ENCODE data around the gene APC.
"Not testable (repeated sequence)": the region's sequence is repeated elsewhere in the genome, so short reads cannot be mapped to it uniquely, and the experiment has no call there.

Gene APC

DNA sequence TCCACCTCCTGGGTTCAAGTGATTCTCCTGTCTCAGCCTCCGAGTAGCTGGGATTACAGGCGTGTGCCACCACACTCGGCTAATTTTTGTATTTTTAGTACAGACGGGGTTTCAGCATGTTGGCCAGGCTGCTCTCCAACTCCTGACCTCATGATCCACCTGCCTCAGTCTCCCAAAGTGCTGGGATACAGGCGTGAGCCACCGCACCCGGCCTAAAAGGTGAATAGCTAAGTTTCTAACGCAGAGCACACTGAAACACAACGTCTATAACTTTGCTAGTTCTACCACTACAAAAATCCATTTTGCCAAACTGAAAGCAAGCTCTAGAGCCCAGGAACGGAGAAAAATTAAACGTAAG, 122.9 kb downstream of the APC start:
- DNase-seq (ENCODE audit: low read depth), result not testable (repeated sequence)

DNA sequence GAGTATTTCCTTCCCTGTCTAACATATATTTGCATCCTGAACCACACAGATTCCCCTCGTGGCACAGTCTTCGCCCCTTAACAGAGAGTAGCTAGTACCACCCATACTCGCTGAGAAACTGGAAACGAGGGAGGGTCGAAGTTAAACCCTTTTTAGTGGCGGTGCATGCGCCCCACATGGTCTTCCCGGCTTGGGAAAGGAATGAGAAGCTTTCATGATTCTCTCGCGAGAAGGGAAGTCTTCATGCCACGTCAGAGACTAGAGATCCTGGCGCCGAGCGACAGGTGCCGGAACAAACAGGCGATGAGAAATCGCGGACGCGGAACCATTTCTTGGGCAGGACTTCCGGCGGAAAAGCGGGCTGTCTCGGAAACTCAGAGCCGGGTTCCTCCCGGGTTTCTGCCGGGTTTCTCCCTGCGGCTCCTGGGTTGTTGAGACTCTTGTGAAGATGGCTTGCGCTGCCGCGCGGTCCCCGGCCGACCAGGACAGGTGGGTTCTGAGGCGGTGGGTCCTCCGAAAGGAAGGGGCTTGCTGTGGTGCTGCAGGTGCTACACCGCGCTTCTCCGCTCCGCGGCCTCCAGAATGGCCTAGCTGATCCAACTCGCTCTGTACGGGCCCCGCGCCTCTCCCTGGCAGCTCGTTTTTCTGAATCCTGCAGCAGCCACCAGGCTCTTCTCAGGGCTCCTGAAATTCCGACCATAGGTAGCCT, 123.4 kb downstream of the APC start, which contains the start of gene SRP19:
SRP19 (plus strand) TSS at position 359 of the 709 bp plus-strand sequence; CDS start at position 449, 90 bp downstream.
- DNase-seq (ENCODE audit: low read depth), result peak; percentile 86

DNA sequence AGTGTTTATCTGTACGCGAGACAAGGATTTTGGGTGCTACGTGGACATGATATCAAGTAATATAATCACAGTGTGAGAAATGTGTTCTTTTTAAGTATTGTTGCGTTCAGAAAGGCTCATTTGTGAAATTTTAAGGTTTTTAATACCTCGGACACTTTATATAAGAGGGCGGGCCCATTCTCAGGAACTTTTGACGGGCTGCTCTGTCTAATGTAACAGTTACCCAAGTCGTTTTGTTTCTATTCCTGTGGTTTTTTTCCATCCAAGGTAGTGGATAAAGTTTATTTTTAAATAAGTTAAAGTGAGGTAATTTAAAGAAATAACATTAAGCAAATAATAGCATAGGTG, 123.9 kb downstream of the APC start:
- DNase-seq (ENCODE audit: low read depth), result no peak

DNA sequence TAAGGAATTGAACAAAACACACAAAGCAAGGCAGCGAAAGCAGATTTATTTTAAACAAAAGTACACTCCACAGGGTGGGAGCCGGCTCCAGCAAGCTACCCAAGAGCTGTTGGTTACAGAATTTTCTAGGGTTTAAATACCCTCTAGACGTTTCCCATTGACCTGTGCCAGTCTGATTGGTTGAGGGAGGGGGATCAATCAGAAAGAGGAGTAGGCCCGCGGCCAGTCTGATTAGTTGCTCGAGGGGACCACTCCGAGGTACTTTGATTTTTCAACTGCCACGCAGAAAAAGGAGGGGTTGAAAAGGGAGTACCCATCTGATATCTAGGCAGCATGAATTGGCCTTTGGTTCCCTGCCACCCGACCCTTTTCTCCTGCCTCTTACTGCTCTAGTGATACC, 124.4 kb downstream of the APC start:
- no peak for DNase-seq (ENCODE audit: low read depth)

DNA sequence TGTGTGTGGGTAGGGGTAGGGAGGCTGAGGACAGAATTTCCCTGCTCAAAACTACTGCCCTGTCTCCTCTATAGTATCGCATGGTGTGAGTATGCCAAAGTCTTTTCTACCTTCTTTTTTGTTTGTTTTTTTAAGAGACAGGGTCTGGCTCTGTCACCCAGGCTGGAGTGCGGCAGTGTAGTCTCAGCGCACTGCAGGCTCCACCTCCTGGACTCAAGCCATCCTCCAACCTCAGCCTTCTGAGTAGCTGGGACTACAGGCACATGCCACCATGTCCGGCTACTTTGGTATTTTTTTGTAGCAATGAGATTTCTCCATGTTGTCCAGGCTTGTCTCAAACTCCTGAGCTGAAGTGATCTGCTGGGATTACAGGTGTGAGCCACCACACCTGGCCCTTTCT, 125.9 kb downstream of the APC start:
- DNase-seq (ENCODE audit: low read depth), result no peak

DNA sequence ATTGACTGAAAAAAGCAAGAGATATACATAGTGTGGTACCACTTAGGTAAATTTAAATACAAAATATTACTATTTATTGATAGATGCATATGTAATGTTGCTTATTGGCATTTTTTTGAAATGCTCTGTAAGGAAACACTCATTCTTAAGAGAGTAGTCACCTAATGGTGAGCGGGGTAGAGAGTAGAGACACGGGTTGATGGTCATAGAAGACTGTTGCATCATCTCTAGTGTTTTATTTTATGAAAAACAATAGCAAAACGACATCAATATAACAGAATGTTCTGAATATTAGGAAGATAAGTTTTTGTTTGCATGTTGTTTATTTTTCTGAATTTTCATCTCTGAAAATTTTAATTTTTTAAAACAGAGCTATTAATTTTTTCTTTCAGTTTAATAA, 127.4 kb downstream of the APC start:
- DNase-seq (ENCODE audit: low read depth), result no peak

DNA sequence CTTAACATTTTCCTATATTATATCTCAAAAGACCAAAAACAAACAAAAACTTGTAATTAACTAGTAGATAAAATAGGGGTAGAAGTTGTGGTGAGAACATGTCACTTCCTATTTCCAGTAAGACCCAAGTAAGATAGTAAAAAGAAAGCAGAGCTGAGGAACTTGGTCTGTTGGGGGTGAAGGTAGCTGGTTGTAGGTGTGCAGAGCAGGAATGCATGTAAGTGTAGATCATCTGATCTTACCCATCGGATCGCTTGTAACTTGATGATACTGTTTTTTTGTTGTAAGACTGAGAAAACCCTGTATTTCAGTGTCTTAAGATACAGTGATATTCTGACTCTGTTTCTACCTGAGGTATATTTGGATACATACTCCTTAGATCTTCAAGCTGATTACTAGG, 129.1 kb downstream of the APC start:
- DNase-seq (ENCODE audit: low read depth), result no peak

DNA sequence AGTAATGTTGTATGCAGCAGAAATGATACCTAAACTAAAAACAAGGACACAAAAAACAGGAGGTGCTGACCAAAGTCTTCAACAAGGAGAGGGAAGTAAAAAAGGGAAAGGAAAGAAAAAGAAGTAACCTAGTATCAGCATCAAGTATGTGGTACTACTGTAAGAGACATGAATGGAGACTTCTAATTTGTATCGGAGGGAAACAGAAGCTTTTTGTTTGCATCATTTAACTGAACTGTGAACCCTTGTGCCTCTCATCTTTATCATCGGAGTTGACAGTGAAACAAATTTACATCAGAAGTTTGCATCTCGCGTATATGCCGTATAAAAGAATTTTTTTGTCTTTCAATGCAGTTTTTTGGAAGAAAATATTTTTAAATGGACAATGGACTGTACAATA, 129.7 kb downstream of the APC start:
- DNase-seq (ENCODE audit: low read depth), result no peak

DNA sequence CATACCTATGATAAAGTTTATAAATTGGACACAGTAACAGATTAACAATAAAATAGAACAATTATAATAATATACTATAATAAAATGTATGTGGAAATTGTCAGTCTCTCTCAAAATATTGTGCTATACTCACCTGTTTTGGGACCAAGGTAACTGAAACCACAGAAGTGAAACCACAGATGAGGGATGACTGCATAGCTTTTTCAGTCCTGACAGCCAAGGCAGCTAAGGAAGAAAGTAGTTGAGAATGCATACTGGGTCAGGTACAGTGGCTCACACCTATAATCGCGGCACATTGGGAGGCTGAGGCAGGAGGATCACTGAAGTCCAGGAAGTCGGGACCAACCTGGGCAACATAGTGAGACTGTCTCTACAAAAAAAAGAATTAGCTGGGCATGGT, 132.3 kb downstream of the APC start:
- DNase-seq (ENCODE audit: low read depth), result no peak

DNA sequence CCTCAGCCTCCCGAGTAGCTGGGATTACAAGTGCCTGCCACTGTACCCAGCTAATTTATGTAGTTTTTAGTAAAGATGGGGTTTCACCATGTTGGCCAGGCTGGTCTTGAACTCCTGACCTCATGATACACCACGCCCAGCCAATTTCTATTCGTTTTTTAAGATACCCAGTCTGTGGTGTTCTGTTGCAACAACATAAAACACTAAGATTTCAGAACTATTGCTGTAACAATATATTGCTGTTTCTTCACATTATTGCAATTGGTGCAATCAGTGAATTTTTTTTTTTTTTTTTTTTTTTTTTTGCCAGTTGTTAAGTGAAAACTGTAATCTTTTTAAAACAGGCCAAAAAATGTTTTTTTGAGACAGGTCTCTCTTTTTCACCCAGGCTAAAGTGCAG, 133.3 kb downstream of the APC start:
- DNase-seq (ENCODE audit: low read depth), result no peak

DNA sequence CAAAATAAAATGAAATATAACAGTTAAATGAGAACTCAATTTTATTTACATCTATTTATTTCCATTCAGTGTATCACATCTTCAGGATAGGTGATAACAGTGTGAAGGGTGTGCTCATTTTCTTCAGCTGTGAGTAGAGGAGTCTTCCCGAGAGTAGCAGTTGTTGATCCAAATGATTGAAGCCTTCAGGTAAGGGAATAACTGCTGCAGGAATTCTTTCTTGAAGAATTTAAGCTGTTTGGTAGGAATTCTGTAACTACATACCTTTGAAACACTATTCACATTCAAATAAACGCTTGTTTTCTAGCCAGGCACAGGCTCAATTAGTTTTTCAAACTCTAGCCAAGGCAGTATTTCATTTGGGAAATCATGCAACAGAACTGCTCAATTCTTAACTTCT, 138.7 kb downstream of the APC start:
- no peak for DNase-seq (ENCODE audit: low read depth)

DNA sequence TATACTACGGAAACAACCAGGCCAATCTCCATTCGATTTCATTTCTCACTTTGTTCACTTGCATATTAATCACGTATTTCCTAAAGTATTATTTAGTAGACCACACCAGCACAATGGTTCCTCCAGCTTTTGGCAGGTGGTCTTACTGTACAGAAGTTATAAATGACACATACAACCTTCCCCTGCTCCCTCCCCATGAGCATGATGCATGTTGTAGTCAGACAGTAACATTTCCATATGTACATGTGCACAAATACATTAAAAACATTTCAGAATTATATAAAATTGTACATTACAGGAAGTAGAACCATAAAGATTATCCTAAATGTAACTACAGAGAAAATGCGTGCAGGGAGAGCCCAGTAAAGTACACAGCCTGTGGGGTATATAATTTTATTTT, 140.4 kb downstream of the APC start:
- DNase-seq (ENCODE audit: low read depth), result no peak

DNA sequence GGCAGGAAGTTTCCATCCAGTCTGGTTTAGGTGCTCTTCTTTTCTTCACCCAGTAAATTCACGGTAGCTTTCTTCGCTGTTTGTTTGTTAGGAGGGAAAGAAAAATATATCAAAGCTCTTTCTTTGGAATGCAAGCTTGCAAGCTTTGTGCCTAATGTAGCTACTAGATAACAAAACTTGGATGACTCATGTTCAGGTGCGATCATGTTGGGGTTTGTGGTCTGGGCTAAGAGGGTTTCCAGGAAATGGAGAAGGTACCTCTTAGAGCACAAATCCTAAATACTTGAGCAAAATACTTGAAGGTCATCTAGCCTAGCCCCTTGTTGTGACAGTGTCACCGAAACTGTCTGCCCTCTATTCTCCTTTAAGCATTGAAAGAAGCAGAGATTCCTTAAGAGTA, 141.1 kb downstream of the APC start:
- peak; percentile 40 for DNase-seq (ENCODE audit: low read depth)

DNA sequence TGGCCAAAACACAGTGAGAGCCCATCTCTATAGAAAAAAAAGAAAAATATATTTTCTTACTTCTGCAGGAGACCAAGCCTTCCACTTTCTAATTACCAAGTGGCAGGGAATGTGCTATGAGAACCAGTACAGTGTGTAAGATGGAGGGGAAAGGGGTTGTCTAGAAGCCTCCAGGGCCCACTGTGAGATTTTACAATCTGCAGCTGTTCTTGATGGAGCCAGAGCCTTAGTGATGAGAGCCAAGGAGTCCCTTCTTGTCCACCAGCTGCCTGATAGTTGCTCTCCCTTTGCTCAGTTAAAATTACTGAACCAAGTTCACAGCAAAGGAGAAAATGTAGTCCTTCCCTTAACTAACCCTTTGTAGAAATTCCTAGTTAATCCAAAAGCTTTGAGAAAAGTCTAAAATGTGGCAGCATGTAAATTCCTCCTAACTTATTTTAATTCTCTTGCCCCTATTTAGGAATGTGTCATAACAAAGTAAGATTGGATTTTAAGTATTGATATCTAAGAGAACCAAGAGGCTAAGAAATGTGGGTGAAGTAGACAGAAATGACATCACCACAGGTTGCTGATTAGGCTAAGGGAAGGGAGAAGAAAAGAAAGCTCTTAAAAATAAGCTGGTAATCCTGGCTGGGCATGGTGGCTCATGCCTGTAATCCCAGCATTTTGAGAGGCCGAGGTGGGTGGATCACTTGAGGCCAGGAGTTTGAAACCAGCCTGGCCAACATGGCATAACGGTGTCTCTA, 142.7 kb downstream of the APC start:
- DNase-seq (ENCODE audit: low read depth), result no peak

DNA sequence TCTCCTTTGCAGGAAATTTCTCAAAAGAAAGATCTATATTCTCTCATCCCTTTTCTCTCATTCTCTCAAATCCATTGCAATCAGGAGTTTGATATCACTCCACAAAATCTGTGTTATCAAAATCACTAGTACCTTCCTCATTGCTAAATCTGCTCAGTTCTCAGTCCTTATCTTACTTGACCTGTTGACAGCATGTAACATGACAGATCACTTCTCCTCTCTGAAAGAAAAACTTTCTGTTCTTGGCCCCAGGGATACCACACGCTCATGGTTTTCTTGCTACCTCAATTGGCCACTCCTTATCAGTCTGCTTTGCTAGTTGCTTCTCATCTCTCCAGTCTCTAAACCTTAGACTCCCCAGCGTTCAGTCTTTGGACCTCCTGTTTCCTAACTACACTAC, 145.5 kb downstream of the APC start:
- no peak for DNase-seq (ENCODE audit: low read depth)

DNA sequence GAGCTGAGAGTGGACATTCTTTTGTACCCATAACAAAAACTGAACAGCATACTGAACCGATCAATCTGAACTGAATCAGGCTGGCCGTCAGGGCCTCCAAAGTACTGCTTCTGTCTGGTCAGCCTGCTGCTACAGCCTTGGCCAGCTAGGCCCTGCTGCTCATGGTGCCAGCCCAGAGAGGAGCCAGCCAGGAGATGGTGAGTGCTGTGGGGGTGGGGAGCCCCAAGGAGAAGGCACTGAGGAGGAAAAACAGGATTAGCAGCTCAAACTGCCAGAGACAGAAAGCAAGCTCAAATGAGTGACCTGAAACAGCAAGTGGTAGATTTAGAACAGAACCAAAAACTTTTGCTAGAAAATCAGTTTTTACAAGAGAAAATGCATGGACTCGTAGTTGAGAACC, 147.3 kb downstream of the APC start:
- DNase-seq (ENCODE audit: low read depth), result no peak

DNA sequence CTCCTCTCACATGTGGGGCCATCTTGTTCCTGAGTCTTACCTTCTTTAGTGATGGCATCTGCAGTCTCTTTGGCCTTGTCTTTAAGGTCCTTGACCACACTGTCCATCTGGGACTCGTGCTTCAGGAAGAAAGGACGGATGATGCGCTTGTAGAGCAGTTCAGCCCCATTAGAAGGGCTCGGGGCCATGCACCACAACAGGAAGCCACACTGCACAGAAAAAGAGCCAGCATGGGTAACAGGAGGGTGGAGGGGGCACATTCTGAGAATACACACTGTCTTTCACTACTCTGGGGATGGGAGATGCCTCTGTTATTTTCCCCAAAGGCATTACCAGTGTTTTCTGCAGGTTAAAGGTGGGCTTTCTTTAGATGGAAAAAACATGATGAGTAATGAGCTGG, 149.3 kb downstream of the APC start:
- DNase-seq (ENCODE audit: low read depth), result no peak

DNA sequence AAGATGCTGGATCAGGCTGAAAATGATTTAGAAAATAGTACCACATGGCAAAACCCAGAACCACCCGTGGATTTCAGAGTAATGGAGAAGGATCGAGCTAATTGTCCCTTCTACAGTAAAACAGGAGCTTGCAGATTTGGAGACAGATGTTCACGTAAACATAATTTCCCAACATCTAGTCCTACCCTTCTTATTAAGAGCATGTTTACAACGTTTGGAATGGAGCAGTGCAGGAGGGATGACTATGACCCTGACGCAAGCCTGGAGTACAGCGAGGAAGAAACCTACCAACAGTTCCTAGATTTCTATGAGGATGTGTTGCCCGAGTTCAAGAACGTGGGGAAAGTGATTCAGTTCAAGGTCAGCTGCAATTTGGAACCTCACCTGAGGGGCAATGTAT, 154.4 kb downstream of the APC start:
- DNase-seq (ENCODE audit: low read depth), result not testable (repeated sequence)

DNA sequence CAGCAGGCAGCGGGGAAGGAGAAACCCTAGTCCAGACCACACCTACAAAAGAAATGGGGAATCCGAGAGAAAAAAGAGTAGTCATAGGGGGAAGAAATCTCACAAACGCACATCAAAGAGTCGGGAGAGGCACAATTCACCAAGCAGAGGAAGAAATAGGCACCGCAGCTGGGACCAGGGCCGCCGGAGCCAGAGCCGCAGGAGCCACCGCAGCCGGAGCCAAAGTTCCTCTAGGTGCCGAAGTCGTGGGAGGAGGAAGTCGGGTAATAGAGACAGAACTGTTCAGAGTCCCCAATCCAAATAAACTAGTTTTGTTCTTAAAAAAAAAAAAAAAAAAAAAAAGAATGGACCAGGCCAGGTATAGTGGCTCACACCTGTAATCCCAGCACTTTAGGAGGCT, 155.1 kb downstream of the APC start:
- no peak for DNase-seq (ENCODE audit: low read depth)

DNA sequence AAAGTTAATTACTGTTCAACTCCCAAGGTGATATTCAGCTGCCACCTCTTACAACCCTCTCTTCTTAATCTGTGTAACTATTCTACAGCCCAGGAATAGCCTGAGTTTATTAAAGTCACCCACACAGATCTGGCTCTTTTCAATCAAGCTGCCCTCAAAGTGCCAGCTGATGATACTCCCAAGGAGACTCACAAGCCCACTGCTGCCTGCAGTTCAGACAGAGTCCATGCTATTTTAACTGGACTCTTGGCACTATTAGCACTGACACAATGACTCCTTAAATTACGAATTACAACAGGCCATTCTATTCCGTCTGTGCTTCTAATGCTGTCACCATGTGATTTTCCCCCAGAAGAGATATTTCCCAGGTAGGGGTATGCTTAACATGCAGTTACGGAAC, 158.0 kb downstream of the APC start:
- DNase-seq (ENCODE audit: low read depth), result no peak

Measured in activated T-cell treated with anti-CD3 and anti-CD28 coated beads for 24 hours (primary cell).